Measurements from ENCODE around the gene GGACT. TPM values are rescaled to one million over a fixed set of nuclear protein-coding genes. Genes with fewer than 3 reads are reported as not detected.

Gene GGACT
- polyA plus RNA-seq, 1 experiment = 7.6 TPM

DNA sequence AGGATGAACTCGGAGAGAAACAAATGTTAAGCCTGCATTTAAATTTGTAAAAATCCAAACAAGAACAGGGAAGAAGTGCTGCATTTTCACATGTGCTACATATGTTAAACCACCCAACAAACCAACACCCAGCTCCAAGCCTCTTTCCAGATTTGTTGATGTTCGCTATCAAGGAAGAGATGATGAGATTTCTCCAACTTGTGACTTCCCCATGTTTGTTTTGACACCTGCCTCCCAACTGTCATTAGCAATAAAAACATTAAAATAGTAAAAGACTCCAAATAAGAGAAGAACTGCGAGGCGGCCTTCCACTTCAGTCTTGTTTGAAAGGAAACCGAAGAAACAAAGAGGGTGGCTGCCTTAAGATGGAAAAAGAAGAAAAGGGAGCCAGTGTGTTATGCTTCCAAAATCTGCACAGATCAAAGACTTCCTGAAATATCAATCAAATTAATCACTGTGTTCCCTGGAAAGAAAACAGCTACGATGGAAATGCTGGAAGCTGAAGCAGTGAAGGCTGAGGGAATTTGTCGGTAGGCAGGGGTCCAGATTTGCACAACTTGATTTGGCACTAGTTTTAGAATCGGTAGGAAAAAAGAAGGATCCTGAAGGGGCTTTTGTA lies 14.0 kb upstream of the GGACT start:
- DNase-seq (ENCODE audit: low read depth, low spot score) = no peak

DNA sequence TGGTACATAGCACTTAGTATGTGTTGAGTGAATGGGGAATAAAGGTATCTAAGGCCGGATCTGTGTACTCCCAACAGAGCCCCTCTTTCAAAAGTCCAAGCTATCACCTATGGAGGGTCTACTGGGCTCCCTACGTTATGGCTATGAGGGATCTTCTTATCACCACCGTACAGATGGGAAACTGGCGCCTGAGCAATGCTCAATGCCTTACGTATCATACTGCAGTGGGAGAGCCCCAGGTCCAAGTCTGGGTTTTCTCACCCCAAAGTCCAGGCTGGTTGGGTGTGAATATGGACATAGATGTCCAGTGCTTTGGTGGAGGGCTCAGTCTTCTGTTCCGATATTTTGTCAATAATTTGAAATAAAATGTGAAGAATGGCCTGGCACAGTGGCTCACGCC lies 13.1 kb upstream of the GGACT start:
- H3K4me3 ChIP-seq (ENCODE audit: low read depth, low read length) = no peak overlapping the region
- TF ChIP-seq, protein P1, sequence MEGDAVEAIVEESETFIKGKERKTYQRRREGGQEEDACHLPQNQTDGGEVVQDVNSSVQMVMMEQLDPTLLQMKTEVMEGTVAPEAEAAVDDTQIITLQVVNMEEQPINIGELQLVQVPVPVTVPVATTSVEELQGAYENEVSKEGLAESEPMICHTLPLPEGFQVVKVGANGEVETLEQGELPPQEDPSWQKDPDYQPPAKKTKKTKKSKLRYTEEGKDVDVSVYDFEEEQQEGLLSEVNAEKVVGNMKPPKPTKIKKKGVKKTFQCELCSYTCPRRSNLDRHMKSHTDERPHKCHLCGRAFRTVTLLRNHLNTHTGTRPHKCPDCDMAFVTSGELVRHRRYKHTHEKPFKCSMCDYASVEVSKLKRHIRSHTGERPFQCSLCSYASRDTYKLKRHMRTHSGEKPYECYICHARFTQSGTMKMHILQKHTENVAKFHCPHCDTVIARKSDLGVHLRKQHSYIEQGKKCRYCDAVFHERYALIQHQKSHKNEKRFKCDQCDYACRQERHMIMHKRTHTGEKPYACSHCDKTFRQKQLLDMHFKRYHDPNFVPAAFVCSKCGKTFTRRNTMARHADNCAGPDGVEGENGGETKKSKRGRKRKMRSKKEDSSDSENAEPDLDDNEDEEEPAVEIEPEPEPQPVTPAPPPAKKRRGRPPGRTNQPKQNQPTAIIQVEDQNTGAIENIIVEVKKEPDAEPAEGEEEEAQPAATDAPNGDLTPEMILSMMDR (IDR thresholded peaks at IDR 0.05; ENCODE audit: low read depth, low read length) = no peak
- no peaks in the 10 kb centered on the region for H3K27me3 ChIP-seq (ENCODE audit: control insufficient read depth, insufficient read depth, low read length)
- POLR2A ChIA-PET = no interaction called here
- no peaks in the 10 kb centered on the region for H3K9me3 ChIP-seq (ENCODE audit: control insufficient read depth, insufficient read depth, low read length)
- no peak for DNase-seq (ENCODE audit: low read depth, low spot score)
- H3K27ac ChIP-seq (ENCODE audit: low read depth, low read length) = no peak overlapping the region
- CTCF ChIA-PET = interaction anchor here (0.6 kb wide), 1 partner anchor 337 kb away, joined by 4 read pairs; no protein-coding TSS in a partner anchor

More for the DNA sequence above, 14.0 kb upstream of the GGACT start:
- no peak overlapping the region for H3K27ac ChIP-seq (ENCODE audit: low read depth, low read length)
- no peaks in the 10 kb centered on the region for H3K9me3 ChIP-seq (ENCODE audit: control insufficient read depth, insufficient read depth, low read length)
- CTCF ChIA-PET = no interaction called here
- no peak overlapping the region for H3K4me3 ChIP-seq (ENCODE audit: low read depth, low read length)
- POLR2A ChIA-PET = interaction anchor here (0.6 kb wide), 1 partner anchor 1183 kb away, joined by 5 read pairs; no protein-coding TSS in a partner anchor
- TF ChIP-seq, protein P1 (IDR thresholded peaks at IDR 0.05; ENCODE audit: low read depth, low read length) = no peak
- H3K27me3 ChIP-seq (ENCODE audit: control insufficient read depth, insufficient read depth, low read length) = no peaks in the 10 kb centered on the region

DNA sequence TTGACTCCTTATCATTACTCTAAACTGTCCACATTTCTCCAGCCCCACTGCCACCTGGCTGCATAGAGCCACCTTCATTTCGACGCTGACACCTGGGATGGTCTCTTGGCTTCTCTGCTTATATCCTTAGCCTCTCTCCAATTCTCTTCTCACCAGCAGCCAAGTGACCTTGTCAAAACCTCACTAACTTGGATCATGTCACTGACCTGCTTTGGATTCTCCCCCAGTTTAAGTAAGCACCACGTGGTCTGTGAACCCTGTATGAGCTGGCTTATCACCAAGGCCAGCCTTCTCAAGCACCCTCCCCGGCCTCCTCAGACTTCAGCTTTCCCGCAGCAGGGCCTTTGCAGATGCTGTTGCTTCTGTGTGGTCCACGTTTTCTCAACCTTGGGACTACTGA lies 12.3 kb upstream of the GGACT start:
- no peak for DNase-seq (ENCODE audit: low read depth, low spot score)
- Histone ChIP-seq H3K4me3 (ENCODE audit: low read depth, low read length) (no peak overlapping the region), H3K27me3 (ENCODE audit: control insufficient read depth, insufficient read depth, low read length) (no peaks in the 10 kb centered on the region), H3K27ac (ENCODE audit: low read depth, low read length) (no peak overlapping the region), H3K9me3 (ENCODE audit: control insufficient read depth, insufficient read depth, low read length) (no peaks in the 10 kb centered on the region)
- CTCF ChIA-PET = no interaction called here
- POLR2A ChIA-PET = no interaction called here
- TF ChIP-seq, protein P1 (IDR thresholded peaks at IDR 0.05; ENCODE audit: low read depth, low read length) = no peak

DNA sequence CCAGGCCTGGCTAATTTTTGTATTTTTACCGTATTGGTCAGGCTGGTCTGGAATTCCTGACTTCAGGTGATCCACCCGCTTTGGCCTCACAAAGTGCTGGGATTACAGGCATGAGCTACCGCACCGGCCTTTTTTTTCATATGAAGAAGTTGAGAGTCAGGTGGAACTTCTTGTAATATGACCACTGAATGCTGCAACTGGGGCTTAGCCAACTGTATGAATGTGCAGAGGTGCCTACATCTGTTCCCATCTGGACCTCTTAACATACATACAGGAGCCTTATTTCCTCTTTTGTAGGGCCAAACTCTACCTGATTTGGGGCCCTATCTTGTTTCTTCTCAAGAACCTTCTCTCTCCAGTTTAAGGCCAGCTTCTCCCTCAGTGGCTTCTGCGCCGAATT lies 11.9 kb upstream of the GGACT start:
- ChIA-PET POLR2A (no interaction called here), CTCF (interaction anchor here (1.0 kb wide), 1 partner anchor 28 kb away, joined by 3 read pairs; no protein-coding TSS in a partner anchor)
- no peaks in the 10 kb centered on the region for H3K27me3 ChIP-seq (ENCODE audit: control insufficient read depth, insufficient read depth, low read length)
- H3K27ac ChIP-seq (ENCODE audit: low read depth, low read length) = no peak overlapping the region
- TF ChIP-seq, protein P1 (IDR thresholded peaks at IDR 0.05; ENCODE audit: low read depth, low read length) = no peak
- no peaks in the 10 kb centered on the region for H3K9me3 ChIP-seq (ENCODE audit: control insufficient read depth, insufficient read depth, low read length)
- DNase-seq (ENCODE audit: low read depth, low spot score) = no peak
- no peak overlapping the region for H3K4me3 ChIP-seq (ENCODE audit: low read depth, low read length)

DNA sequence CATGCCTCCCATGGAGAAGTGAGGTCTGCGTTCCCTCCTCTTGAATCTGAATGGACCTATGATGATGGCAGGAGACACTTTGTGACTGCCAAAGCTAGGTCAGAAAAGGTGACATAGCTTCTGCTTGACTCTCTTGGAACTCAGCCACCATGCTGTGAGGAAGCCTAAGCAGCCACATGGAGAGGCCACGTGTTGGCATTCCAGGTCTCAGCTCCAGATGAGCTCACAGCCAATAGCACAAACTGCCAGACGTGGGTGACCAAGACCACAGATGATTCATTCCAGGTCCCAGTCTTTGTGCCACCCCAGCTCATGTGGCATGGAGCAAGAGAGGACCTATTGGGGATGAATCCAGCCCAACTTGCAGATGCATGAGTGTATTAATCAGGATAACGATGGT lies 8.7 kb upstream of the GGACT start:
- POLR2A ChIA-PET = no interaction called here
- H3K9me3 ChIP-seq (ENCODE audit: control insufficient read depth, insufficient read depth, low read length) = no peaks in the 10 kb centered on the region
- no peaks in the 10 kb centered on the region for H3K27me3 ChIP-seq (ENCODE audit: control insufficient read depth, insufficient read depth, low read length)
- TF ChIP-seq, protein P1 (IDR thresholded peaks at IDR 0.05; ENCODE audit: low read depth, low read length) = no peak
- no peak for DNase-seq (ENCODE audit: low read depth, low spot score)
- H3K4me3 ChIP-seq (ENCODE audit: low read depth, low read length) = no peak overlapping the region
- CTCF ChIA-PET = no interaction called here
- no peak overlapping the region for H3K27ac ChIP-seq (ENCODE audit: low read depth, low read length)

Measured in AG04450 (cell line).